Subcutaneous abdominal adipose tissue (tissue), 5 donors: ENCODE data around the gene FAM53B.

Source experiments
- H3K27ac ChIP-seq: one replicate; pipeline ENCODE4 v1.7.0; 2013; ENCODE audit warnings: low read depth, mild to moderate bottlenecking, inconsistent platforms, low read length, moderate library complexity
- H3K27me3 ChIP-seq, 5 donors: one replicate each; pipeline ENCODE4 v1.7.0; 2013; ENCODE audit warnings: low read length in 5 of 5, inconsistent platforms in 1 of 5; ENCODE audit not compliant: control insufficient read depth in 5 of 5, insufficient read depth in 4 of 5
- H3K36me3 ChIP-seq, 5 donors: one replicate each; pipeline ENCODE4 v1.7.0; 2013; ENCODE audit warnings: low read length in 5 of 5; ENCODE audit not compliant: control insufficient read depth in 5 of 5, insufficient read depth in 5 of 5
- H3K4me1 ChIP-seq, 5 donors: one replicate each; pipeline ENCODE4 v1.7.0; 2013; ENCODE audit warnings: low read length in 5 of 5, mild to moderate bottlenecking in 3 of 5, moderate library complexity in 1 of 5; ENCODE audit not compliant: control insufficient read depth in 5 of 5, insufficient read depth in 5 of 5
- H3K4me3 ChIP-seq, 5 donors: one replicate each; pipeline ENCODE4 v1.7.0; 2013; ENCODE audit warnings: low read length in 5 of 5, low read depth in 1 of 5
- H3K9ac ChIP-seq, 5 donors: one replicate each; pipeline ENCODE4 v1.7.0; 2013; ENCODE audit warnings: low read length in 5 of 5, mild to moderate bottlenecking in 4 of 5, moderate library complexity in 3 of 5
- H3K9me3 ChIP-seq, 5 donors: one replicate each; pipeline ENCODE4 v1.7.0; 2013; ENCODE audit warnings: low read length in 5 of 5; ENCODE audit not compliant: control insufficient read depth in 5 of 5
- donor health status: healthy.
- donor health status: healthy.
- donor health status: healthy.
- donor health status: healthy.
- donor health status: healthy.

FAM53B gene

GRCh38 chr10:124626759-124627380, 117.3 kb downstream of the FAM53B start:
- H3K36me3 ChIP-seq: peaks cover 0 to 25% (median 12%) of the 10 kb centered on the region in 5 donors
- peaks cover 17 to 69% (median 61%) of the 10 kb centered on the region in 5 donors for H3K4me1 ChIP-seq
- no peak overlapping the region for H3K4me3 ChIP-seq
- H3K27me3 ChIP-seq: no peaks in the 10 kb centered on the region
- H3K27ac ChIP-seq: peak overlapping the region; percentile 37
- no peaks in the 10 kb centered on the region for H3K9me3 ChIP-seq
- no peak overlapping the region for H3K9ac ChIP-seq

- Histone ChIP-seq H3K27ac (peak overlapping the region; percentile 37), H3K9me3 (no peaks in the 10 kb centered on the region), H3K4me3 (no peak overlapping the region), H3K36me3 (peaks cover 0 to 36% (median 15%) of the 10 kb centered on the region in 5 donors), H3K9ac (no peak overlapping the region), H3K27me3 (no peaks in the 10 kb centered on the region), H3K4me1 (peaks cover 17 to 65% (median 53%) of the 10 kb centered on the region in 5 donors)
Measured at GRCh38 chr10:124625831-124626238, 118.3 kb downstream of the FAM53B start.

GRCh38 chr10:124624895-124625294, 119.3 kb downstream of the FAM53B start:
- Histone ChIP-seq H3K27ac (no peak overlapping the region), H3K9me3 (no peaks in the 10 kb centered on the region), H3K9ac (no peak overlapping the region), H3K4me3 (no peak overlapping the region), H3K4me1 (peaks cover 17 to 56% (median 43%) of the 10 kb centered on the region in 5 donors), H3K27me3 (no peaks in the 10 kb centered on the region), H3K36me3 (peaks cover 0 to 42% (median 15%) of the 10 kb centered on the region in 5 donors)

GRCh38 chr10:124624466-124624865, 119.7 kb downstream of the FAM53B start:
- H3K4me3 ChIP-seq: no peak overlapping the region
- H3K36me3 ChIP-seq: peaks cover 0 to 42% (median 15%) of the 10 kb centered on the region in 5 donors
- H3K27ac ChIP-seq: no peak overlapping the region
- no peaks in the 10 kb centered on the region for H3K27me3 ChIP-seq
- H3K4me1 ChIP-seq: peaks cover 17 to 52% (median 42%) of the 10 kb centered on the region in 5 donors
- H3K9me3 ChIP-seq: no peaks in the 10 kb centered on the region
- no peak overlapping the region for H3K9ac ChIP-seq

GRCh38 chr10:124624006-124624405, 120.2 kb downstream of the FAM53B start:
- Histone ChIP-seq H3K36me3 (peaks cover 0 to 44% (median 15%) of the 10 kb centered on the region in 5 donors), H3K4me1 (peaks cover 14 to 49% (median 39%) of the 10 kb centered on the region in 5 donors), H3K9ac (no peak overlapping the region)

GRCh38 chr10:124622866-124623536, 121.2 kb downstream of the FAM53B start:
- no peak overlapping the region for H3K9ac ChIP-seq
- H3K36me3 ChIP-seq: peaks cover 0 to 53% (median 18%) of the 10 kb centered on the region in 5 donors
- no peak overlapping the region for H3K27ac ChIP-seq
- peaks cover 6 to 42% (median 37%) of the 10 kb centered on the region in 5 donors for H3K4me1 ChIP-seq
- H3K4me3 ChIP-seq: no peak overlapping the region
- no peaks in the 10 kb centered on the region for H3K27me3 ChIP-seq
- no peaks in the 10 kb centered on the region for H3K9me3 ChIP-seq

More at GRCh38 chr10:124624006-124624405, 120.2 kb downstream of the FAM53B start:
- H3K27me3 ChIP-seq: no peaks in the 10 kb centered on the region
- no peak overlapping the region for H3K27ac ChIP-seq
- no peaks in the 10 kb centered on the region for H3K9me3 ChIP-seq
- H3K4me3 ChIP-seq: no peak overlapping the region

GRCh38 chr10:124622158-124622557, 122.0 kb downstream of the FAM53B start:
- no peak overlapping the region for H3K4me3 ChIP-seq
- no peaks in the 10 kb centered on the region for H3K9me3 ChIP-seq
- H3K27ac ChIP-seq: no peak overlapping the region
- H3K4me1 ChIP-seq: peaks cover 3 to 38% (median 32%) of the 10 kb centered on the region in 5 donors
- no peak overlapping the region for H3K9ac ChIP-seq
- H3K27me3 ChIP-seq: no peaks in the 10 kb centered on the region
- peaks cover 0 to 61% (median 23%) of the 10 kb centered on the region in 5 donors for H3K36me3 ChIP-seq

GRCh38 chr10:124621637-124622036, 122.5 kb downstream of the FAM53B start:
- Histone ChIP-seq H3K9me3 (no peaks in the 10 kb centered on the region), H3K9ac (no peak overlapping the region), H3K27me3 (no peaks in the 10 kb centered on the region), H3K36me3 (peaks cover 0 to 66% (median 28%) of the 10 kb centered on the region in 5 donors), H3K27ac (no peak overlapping the region), H3K4me3 (no peak overlapping the region), H3K4me1 (peaks cover 0 to 33% (median 26%) of the 10 kb centered on the region in 5 donors)

- no peaks in the 10 kb centered on the region for H3K9me3 ChIP-seq
- no peak overlapping the region for H3K9ac ChIP-seq
- H3K4me1 ChIP-seq: peaks cover 0 to 20% (median 11%) of the 10 kb centered on the region in 5 donors
- no peak overlapping the region for H3K27ac ChIP-seq
- H3K4me3 ChIP-seq: no peak overlapping the region
- no peaks in the 10 kb centered on the region for H3K27me3 ChIP-seq
- H3K36me3 ChIP-seq: peaks cover 0 to 75% (median 32%) of the 10 kb centered on the region in 5 donors
Measured at GRCh38 chr10:124619802-124620490, 124.2 kb downstream of the FAM53B start.

GRCh38 chr10:124619195-124619594, 125.0 kb downstream of the FAM53B start:
- no peaks in the 10 kb centered on the region for H3K9me3 ChIP-seq
- H3K36me3 ChIP-seq: peaks cover 0 to 69% (median 32%) of the 10 kb centered on the region in 5 donors
- peaks cover 0 to 20% (median 7%) of the 10 kb centered on the region in 5 donors for H3K4me1 ChIP-seq
- no peak overlapping the region for H3K9ac ChIP-seq
- H3K27ac ChIP-seq: no peak overlapping the region
- no peak overlapping the region for H3K4me3 ChIP-seq
- no peaks in the 10 kb centered on the region for H3K27me3 ChIP-seq
